Erythroblast (primary cell): Measurements from ENCODE around the gene FNDC3A.
A peak's percentile ranks its signal among the peaks of the same experiment; 100 is the strongest.
"Not testable (repeated sequence)": the region's sequence is repeated elsewhere in the genome, so short reads cannot be mapped to it uniquely, and the experiment has no call there.

Experiments used
- DNase-seq, 2 experiments: peaks; one replicate each; lab custom pipeline; 2025; lab: John Stamatoyannopoulos, UW
- GATA1 ChIP-seq: IDR thresholded peaks from 2 replicates; pipeline ENCODE4 v1.6.1; 2011; ENCODE audit warnings: low read depth, mild to moderate bottlenecking, control low read depth, low read length, moderate library complexity
- POLR2A ChIP-seq: IDR thresholded peaks from 2 replicates; pipeline ENCODE4 v1.6.1; 2011; ENCODE audit warnings: mild to moderate bottlenecking, low read length

Gene FNDC3A

DNA sequence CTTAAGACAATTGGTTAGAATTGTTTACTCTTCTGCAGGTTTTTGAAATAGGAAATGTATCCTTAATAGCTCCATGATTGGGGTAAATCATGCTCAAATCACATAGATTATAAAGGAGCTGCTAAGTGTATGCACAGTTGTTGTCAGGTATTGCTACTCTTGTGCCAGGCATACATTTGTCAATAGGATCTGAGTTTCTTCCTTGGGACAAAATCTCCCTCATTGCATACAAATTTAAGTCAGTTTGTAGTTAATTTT, 135.1 kb downstream of the FNDC3A start:
- TF ChIP-seq POLR2A: no peak
- TF ChIP-seq GATA1: no peak
- peak; percentile 13 to 44 for DNase-seq

DNA sequence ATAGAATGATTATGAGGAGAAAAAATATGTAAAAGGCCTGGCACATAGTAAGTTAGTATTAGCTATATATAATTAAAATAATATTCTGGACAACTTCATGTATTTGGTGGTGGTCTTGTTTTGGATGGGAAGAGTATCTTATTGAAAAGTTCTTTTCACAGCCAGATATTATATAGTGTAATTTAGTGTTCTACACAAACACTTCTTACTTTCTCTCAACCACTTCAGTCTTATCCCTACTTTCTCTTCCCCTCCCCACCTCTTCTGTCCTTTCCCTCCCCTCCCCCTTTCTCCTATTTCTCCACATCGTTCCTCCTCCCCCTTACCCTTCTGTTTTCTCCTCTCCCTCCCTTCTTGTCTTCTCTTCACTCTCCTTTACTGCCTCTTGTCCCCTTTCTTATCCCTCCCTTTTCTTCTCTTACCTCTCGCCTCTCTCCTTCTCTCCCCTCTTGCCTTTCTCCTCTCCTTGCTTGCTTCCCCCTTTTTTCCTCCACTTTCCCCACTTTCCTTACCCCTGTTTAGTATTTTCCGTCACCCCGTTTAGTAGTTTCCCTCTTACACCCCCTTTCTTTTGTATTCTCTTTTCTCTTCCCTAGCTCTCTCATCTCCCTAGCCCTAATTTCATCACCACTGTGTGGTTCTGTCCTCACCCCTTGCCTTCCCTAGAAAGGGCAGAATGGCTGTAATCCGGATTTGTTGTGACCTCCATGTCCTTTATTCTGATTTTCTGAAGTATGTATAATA, 137.2 kb downstream of the FNDC3A start:
- TF ChIP-seq GATA1: no peak
- no peak for DNase-seq

DNA sequence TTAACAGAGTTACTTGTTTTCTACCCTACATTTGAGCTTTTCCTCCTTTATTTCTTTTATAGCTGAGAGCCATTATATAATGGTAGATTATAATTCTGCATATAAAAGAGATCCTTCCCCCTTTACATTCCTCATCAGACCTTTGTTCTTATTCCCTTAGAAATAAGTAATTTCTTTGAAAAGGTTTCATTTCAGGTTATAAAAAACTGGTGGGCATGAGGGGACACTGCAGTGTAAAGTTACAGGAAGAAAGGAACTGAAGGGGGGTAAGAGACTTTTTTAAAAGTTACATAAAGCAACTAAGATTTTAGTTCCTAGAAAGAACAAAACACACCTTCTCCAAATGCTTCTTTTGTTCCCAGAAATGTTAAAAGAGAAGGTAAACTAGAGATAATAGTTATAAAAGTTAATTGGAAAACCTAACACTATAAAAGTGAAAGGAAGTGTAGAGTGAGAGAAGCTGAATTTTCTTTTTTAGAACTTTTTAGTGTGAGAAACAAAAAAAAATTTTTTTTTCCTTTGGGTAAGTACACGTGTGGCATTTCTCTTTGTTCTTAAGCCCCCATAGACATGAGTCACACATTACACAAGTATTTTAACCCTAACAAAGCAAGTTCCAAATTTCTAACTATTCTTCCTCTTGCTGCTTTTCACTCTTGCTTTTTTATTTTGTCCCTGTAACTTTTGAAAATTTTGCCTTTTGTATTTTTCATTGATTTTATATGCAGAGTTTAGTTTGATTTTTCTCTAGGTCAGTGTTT, 138.0 kb downstream of the FNDC3A start:
- DNase-seq: no peak

DNA sequence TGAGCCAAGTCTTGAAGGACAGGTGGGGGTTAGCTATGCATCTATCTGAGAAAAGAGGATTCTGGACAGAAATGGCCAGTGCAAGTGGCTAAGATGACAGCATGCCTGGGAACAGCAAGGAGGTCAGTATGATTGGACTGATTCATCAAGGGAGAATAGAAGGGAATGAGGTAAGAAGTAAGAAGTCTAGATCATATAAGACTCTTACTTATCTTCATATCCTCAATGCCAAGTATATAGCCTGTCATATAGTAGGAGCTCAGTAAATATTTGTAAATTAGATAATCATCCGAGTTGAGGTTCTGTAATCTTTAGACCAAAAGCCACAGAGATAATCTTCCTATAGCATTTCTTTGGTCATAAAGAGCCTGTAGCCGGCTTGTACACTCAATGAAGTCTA, 141.2 kb downstream of the FNDC3A start:
- no peak for DNase-seq
- TF ChIP-seq POLR2A (no peak), GATA1 (no peak)

More for the DNA sequence above, 138.0 kb downstream of the FNDC3A start:
- TF ChIP-seq POLR2A (no peak), GATA1 (no peak)

DNA sequence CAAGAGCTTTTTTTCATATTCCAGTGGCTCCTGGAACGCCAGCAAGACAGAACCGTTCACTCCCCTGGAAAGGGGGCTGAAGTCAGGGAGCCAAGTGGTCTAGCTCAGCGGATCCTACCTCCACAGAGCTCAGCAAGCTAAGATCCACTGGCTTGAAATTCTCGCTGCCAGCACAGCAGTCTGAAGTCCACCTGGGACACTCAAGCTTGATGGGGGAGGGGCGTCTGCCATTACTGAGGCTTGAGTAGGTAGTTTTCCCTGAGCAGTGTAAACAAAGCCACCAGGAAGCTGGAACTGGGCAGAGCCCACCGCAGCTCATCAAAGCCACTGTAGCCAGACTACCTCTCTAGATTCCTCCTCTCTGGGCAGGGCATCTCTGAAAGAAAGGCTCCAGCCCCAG, 142.7 kb downstream of the FNDC3A start:
- not testable (repeated sequence) for DNase-seq

DNA sequence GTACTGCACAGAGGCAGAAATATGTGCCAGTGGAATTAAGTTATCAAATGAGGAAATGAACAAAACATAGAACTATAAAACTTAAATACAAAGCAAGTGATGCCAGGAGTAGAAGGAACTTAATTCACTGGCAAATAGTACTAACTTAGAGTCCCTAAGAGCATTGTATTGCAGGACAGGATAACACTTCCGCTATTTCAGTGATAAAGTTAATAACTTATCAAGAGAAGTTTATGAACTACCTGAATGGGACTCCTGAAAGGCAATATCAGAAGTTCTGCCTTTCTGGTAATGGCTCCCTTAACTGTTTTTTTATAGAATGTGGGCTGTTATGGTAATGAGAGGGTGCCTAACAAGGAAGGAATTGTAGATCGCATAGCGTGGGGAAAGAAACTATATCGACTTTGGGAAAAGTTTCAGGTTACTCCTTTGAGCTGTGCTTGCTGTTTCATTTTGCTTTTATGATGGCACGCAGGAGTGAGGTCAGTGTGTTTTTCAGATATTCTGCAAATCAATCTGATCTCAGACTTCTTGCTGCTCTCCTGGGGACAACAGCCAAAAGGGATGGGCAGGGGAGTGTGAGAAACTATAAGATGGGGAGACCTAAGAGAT, 149.1 kb downstream of the FNDC3A start:
- TF ChIP-seq POLR2A (no peak), GATA1 (no peak)
- no peak for DNase-seq

DNA sequence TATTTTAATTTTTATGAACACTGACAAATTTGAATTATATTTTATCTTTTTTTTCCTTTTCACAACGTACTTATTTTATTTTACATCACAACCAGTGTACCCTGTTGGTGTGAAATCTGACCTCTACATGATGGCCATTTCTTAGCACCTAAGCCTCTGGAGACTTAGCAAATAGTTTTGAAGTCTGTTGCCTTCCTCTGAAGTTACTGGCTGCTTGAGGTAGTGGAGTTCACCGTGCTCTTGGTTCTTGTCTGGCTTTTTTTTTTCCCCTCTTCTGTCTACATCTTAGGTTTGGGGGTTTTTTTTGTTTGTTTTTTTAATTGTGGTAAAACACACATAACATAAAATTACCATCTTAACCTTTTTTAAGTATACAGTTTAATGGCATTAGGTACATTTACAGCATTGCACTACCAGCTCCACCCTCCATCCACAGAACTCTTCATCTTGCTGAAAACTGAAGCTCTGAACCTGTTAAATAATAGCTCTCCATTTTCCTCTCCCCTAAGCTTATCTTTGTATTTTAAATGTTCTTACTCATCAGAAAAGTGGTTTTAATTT, 150.3 kb downstream of the FNDC3A start:
- TF ChIP-seq POLR2A (no peak), GATA1 (no peak)

DNA sequence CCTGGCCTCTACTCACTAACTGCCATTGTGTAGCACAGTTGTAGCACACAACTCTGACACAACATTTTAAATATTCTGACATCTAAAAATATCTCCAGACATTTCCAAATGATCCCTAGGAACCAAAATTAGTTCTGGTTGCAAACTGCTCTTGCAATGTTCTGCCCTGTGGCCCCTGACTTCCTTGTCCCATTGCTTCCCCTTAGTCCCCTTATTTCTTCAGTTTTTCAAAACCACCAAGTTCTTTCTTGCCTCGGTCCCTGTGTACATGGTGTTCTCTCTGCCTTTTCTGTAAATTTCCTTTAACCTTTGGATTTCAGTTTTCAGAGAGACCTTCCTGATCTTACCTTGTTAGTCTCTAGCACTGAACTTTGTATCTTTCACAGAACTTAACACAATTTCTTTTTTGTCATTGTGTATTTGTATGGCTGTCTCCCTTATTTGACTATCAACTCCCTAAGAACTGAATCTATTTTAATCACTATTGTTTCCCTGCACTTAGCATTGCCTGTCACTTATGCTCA, 156.8 kb downstream of the FNDC3A start:
- DNase-seq: no peak
- TF ChIP-seq GATA1 (no peak), POLR2A (no peak)

More for the DNA sequence above, 150.3 kb downstream of the FNDC3A start:
- DNase-seq: no peak

DNA sequence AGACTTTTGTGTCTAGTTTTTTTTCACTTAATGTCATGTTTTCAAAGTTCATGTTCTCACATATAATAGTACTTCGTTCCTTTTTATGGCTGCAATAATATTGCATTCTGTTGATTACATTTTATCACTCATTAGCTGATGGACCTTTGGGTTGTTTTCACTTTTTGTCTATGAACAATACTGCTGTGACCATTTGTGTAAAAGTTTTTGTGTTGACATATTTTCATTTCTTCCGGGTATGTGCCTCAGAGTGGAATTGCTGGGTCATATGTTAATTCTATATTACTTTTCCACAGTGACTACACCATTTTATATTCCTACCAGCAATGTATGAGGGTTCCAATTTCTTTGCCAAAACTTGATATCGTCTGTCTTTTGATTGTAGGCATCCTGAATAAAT, 158.6 kb downstream of the FNDC3A start:
- TF ChIP-seq GATA1 (no peak), POLR2A (no peak)
- DNase-seq: no peak

DNA sequence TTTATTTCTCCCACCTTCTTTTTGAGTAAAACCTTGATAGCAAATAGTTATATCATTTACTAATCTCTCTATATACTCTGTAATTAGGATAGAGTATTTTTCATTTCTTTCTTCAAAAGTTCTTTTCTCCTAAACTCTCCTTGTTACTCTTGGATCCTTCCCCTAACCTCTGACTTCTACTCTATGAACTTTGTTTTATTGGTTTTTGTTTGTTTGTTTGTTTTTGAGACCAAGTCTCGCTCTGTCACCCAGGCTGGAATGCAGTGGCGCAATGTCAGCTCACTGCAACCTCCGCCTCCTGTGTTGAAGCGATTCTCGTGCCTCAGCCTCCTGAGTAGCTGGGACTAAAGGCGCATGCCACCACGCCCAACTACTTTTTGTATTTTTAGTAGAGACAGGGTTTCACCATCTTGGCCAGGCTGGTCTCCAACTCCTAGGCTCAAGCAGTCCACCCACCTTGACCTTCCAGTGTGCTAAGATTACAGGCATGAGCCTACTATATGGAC, 161.5 kb downstream of the FNDC3A start:
- not testable (repeated sequence) for DNase-seq

DNA sequence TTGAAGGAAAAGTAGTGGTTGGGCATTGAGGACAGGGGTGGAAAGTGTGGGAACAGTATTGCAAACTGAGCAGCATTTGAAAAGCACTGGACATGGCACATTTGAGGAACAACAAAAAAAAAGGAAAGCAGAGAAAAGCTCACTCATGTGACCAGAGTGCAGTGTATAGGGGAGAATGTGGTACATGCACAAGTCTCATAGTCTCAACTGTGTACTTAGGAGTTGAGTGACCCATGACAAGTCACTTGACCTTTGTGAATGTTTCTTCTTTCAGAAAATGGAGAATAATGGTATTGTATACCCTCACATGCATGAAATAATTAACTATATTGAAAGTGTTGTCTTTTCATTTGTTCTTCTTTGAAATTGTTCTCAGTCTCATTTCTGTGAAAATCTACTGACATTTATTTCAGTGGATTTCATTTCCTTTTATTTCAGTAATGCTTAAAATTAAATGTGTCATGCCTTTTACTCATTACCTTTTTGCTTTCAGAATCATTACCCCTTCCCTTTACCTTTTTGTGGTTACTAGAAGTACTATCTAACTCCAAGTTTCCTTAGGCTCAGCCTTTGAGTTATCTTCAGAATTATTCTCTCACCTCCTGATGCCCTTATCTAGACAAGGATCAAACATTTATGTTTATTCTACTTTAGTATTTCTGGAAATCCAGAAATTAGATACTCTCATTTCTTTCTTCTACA, 165.3 kb downstream of the FNDC3A start:
- no peak for DNase-seq
- TF ChIP-seq GATA1 (no peak), POLR2A (no peak)

DNA sequence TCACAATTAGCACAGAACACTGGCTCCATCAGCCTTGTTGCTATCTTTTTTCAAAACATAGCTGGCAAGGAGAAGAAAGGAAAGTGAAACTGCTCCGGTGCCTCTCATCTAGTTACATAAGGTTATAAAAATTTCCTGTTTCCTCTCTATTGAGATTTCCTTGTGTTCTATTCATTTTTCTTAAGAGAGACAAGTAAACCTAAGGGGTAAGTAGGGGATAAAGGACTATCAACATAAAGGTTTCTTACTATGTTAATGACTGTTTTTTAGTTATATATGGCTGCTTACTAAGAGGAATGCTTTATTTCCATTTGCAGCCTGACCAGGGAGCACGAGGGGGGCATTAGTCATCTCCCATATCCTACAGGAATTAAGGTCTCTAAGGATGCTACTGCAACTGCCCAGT, 171.2 kb downstream of the FNDC3A start:
- DNase-seq: peak in 1 of 2 experiments; percentile 9
- no peak for TF ChIP-seq POLR2A

DNA sequence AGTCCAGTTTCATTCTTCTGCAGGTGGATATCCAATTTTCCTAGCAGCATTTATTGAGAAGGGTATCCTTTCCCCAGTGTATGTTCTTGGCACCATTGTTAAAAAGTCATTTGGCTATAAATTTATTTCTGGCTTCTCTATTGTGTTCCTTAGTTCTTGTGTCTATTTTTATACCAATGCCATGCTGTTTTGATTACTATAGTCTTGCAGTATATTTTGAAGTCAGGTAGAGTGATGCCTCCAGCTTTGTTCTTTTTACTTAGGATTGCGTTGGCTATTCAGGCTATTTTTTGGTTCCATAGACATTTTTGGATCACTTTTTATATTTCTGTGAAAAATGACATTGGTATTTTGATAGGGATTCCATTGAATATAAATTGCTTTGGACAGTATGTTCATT, 172.7 kb downstream of the FNDC3A start:
- DNase-seq: no peak
- TF ChIP-seq GATA1 (no peak), POLR2A (no peak)

DNA sequence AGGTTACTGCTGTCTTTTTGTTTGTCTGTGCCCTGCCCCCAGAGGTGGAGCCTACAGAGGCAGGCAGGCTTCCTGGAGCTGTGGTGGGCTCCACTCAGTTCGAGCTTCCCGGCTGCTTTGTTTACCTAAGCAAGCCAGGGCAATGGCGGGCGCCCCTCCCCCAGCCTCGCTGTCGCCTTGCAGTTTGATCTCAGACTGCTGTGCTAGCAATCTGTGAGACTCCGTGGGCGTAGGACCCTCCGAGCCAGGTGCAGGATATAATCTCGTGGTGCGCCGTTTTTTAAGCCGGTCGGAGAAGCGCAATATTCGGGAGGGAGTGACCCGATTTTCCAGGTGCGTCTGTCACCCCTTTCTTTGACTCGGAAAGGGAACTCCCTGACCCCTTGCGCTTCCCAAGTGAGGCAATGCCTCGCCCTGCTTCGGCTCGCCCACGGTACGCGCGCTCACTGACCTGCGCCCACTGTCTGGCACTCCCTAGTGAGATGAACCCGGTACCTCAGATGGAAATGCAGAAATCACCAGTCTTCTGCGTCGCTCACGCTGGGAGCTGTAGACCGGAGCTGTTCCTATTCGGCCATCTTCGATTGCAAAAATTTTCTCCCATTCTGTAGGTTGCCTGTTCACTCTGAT, 182.4 kb downstream of the FNDC3A start:
- DNase-seq: not testable (repeated sequence)

DNA sequence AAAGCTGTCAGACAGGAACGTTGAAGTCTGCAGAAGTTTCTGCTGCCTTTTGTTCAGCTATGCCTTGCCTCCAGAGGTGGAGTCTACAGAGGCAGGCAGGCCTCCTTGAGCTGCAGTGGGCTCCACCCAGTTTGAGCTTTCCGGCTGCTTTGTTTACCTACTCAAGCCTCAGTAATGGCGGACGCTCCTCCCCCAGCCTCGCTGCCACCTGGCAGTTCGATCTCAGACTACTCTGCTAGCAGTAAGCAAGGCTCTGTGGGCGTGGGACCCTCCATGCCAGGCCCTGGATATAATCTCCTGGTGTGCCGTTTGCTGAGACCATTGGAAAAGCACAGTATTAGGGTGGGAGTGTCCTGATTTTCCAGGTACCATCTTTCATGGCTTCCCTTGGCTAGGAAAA, 187.4 kb downstream of the FNDC3A start:
- DNase-seq: not testable (repeated sequence)
